Endothelial cell of umbilical vein (primary cell): ENCODE measurements around the gene SEC61G.

ENCODE experiments used
- GATA2 ChIP-seq: IDR thresholded peaks from 2 replicates; pipeline ENCODE4 v1.7.0; 2011; ENCODE audit warnings: low read depth, mild to moderate bottlenecking, moderate library complexity, mixed read lengths, low read length; ENCODE audit not compliant: insufficient read length, insufficient read depth
- POLR2A ChIP-seq: IDR thresholded peaks from 2 replicates; pipeline ENCODE4 v1.6.1; 2012; ENCODE audit warnings: low read depth, mild to moderate bottlenecking, control low read depth, low read length
- TF ChIP-seq, protein P1 (sequence below), 2 donors: IDR thresholded peaks; 1 replicate in 1 of 2; 2 replicates in 1 of 2; pipeline ENCODE4 v1.5.1; 2011; ENCODE audit warnings: low read length in 2 of 2, mild to moderate bottlenecking in 2 of 2, moderate library complexity in 2 of 2, control low read depth in 1 of 2, inconsistent platforms in 1 of 2, low read depth in 1 of 2; ENCODE audit not compliant: insufficient read depth in 1 of 2; ENCODE audit errors: extremely low read depth in 1 of 2
- TF ChIP-seq, protein P2 (sequence below): IDR thresholded peaks from 2 replicates; pipeline ENCODE4 v1.6.1; 2011; ENCODE audit not compliant: insufficient read depth, insufficient read length

DNA sequence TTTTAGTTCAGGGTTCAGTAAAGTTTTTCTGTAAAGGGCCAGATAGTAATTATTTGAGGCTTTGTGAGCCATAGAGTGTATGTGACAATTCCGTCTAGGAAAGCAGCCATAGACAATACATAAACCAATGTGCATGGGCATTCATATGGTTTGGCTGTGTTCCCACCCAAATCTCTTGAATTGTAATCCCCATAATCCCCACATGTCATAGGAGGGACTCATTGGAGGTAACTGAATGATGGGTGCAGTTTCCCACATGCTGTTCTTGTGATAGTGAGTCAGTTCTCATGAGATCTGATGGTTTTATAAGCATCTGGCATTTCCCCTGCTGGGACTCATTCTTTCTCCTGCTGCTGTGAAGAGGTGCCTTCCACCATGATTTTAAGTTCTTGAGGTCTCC lies 29.9 kb downstream of the SEC61G start:
- TF ChIP-seq POLR2A (no peak), GATA2 (no peak)
- TF ChIP-seq, protein P1, sequence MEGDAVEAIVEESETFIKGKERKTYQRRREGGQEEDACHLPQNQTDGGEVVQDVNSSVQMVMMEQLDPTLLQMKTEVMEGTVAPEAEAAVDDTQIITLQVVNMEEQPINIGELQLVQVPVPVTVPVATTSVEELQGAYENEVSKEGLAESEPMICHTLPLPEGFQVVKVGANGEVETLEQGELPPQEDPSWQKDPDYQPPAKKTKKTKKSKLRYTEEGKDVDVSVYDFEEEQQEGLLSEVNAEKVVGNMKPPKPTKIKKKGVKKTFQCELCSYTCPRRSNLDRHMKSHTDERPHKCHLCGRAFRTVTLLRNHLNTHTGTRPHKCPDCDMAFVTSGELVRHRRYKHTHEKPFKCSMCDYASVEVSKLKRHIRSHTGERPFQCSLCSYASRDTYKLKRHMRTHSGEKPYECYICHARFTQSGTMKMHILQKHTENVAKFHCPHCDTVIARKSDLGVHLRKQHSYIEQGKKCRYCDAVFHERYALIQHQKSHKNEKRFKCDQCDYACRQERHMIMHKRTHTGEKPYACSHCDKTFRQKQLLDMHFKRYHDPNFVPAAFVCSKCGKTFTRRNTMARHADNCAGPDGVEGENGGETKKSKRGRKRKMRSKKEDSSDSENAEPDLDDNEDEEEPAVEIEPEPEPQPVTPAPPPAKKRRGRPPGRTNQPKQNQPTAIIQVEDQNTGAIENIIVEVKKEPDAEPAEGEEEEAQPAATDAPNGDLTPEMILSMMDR (IDR thresholded peaks at IDR 0.05; ENCODE audit: extremely low read depth in 1 of 2, insufficient read depth in 1 of 2, low read depth in 1 of 2, low read length in 2 of 2): no peak
- TF ChIP-seq, protein P2, sequence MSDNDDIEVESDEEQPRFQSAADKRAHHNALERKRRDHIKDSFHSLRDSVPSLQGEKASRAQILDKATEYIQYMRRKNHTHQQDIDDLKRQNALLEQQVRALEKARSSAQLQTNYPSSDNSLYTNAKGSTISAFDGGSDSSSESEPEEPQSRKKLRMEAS: no peak
